ENCODE data around the gene HAVCR1.

The HAVCR1 gene

DNA sequence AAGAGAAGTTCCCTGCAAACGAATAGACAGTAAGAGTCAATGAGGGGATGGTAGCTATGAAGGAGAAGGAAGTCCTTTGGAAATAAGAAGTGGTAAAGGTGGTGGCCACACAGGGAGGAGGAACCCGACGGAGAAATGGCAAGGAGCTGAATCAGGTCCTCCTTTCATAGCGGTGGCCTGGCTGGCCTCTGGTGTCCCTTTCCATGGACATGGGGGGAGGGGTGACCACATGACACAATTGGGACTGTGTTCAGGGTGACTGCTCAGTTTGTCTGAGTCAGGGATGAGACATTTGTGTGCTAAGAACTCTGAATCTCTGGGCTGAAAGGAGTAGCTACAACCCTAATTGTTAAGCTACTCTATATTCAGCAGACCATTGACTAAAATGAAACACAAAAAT, 67.2 kb downstream of the HAVCR1 start:
- peak; percentile 6 for DNase-seq (ENCODE audit: low spot score)

DNA sequence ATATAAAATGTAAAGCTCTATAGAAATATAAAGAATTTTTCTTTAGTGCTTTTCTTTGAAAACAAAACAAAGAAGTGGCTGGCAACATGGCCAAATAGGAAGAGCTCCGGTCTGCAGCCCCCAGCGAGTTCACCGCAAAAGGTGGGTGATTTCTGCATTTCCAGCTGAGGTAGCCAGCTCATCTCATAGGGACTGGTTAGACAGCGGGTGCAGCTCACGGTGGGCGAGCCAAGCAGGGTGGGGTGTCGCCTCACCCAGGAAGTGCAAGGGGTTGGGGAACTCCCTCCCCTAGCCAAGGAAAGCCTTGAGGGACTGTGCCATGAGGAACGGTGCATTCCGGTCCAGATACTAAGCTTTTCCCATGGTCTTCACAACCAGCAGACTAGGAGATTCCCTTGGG, 74.9 kb downstream of the HAVCR1 start:
- DNase-seq (ENCODE audit: low spot score): no peak

GRCh38 chr5:156981481-156981880, 77.4 kb downstream of the HAVCR1 start:
- no peak for DNase-seq (ENCODE audit: low spot score)
